A172 (cell line): ENCODE data around the gene MAGED2. TPM values are rescaled to one million over a fixed set of nuclear protein-coding genes. Genes with fewer than 3 reads are reported as not detected.
"Not testable (repeated sequence)": the region's sequence is repeated elsewhere in the genome, so short reads cannot be mapped to it uniquely, and the experiment has no call there.

ENCODE experiments used
- DNase-seq: peaks from one replicate; pipeline ENCODE4 v3.0.0-alpha.2; 2015; ENCODE audit warnings: low spot score
- total RNA-seq: library from RNA; depleted of rRNA; stranded (reverse); fragments of >200 nt; shearing (Covaris generic); gene quantifications from 2 replicates; pipeline ENCODE4 v1.2.3, GENCODE V29; 2014; rRNA removed

Gene MAGED2, protein sequence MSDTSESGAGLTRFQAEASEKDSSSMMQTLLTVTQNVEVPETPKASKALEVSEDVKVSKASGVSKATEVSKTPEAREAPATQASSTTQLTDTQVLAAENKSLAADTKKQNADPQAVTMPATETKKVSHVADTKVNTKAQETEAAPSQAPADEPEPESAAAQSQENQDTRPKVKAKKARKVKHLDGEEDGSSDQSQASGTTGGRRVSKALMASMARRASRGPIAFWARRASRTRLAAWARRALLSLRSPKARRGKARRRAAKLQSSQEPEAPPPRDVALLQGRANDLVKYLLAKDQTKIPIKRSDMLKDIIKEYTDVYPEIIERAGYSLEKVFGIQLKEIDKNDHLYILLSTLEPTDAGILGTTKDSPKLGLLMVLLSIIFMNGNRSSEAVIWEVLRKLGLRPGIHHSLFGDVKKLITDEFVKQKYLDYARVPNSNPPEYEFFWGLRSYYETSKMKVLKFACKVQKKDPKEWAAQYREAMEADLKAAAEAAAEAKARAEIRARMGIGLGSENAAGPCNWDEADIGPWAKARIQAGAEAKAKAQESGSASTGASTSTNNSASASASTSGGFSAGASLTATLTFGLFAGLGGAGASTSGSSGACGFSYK
- total RNA-seq: 130 and 139 TPM in 2 replicates

DNA sequence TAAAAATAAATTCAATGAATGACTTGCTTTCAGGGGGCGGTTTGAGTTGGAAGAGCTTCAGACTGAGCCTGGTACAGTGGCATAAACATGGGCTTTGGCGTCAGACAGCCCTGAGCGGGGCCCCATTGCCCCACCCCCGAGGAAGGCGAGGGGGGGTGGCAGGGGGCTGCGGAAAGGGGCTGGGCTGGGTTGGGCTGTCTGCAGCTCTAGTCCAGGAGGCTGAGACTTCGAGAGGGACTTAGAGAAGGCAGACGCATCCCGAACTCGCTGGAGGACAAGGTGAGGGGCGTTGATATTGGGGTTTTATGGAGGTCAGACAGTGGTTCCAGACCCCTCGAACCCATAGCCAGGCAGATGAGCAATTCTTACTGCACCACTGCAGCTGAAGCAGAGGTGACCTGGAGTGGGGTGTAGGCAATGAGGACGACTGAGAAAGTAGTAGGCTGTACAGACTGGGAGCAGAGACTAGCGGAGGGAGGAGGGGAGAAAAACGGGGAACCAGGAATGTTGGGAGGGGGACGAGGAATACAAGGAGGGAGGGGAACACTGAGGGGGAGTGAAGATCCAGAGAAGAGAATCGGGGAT lies at the start of gene MAGED2:
Gene MAGED2, plus strand, starts transcription at position 222 of the 585 bp plus-strand sequence. CDS start 1,587 bp downstream, outside the sequence.
- peak; percentile 1 for DNase-seq

DNA sequence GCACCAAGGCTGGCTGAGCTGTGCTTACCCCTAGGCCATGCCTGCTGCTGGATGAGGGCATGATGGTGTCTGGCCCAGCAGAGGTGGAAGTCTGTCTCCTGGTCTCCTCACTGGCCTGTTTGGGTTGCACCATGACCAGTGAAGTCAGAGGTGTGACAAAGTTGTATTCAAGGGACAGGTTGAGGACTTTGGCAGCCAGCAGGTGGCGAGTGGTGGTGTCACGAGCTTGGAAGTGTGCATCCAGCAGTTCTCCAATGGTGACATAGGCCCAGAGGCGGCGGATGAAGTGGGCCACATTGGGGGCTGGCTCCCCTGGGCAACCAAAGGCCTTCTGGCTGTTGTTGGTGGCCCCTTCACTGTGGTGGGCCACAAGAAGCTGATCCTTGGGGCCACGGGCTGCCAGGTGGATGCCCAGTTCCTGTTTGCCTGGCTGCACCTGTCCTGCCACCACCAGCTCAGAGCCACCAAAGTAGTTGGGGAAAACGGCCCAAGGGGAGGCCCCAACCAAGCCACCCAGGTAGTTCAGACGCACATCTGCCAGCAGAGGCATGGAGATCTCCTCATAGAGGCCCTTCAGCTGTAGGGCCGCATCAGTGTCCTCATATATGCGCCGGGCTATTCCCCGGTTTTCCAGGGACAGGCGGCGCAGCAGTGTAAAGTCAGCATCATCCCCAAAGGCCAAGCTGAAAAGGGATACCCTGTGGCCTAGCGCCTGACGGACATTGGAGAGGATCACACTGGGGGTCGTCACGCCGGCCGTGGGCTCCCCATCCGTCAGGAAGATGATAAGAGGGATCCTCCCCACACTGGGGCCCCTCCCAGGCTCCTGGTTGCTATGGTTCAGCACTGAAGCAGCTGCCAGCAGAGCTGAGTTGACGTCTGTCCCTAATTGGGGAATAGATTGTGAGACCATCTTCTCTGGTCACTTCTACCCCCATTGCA lies 49.2 kb upstream of the MAGED2 start:
- DNase-seq: no peak

DNA sequence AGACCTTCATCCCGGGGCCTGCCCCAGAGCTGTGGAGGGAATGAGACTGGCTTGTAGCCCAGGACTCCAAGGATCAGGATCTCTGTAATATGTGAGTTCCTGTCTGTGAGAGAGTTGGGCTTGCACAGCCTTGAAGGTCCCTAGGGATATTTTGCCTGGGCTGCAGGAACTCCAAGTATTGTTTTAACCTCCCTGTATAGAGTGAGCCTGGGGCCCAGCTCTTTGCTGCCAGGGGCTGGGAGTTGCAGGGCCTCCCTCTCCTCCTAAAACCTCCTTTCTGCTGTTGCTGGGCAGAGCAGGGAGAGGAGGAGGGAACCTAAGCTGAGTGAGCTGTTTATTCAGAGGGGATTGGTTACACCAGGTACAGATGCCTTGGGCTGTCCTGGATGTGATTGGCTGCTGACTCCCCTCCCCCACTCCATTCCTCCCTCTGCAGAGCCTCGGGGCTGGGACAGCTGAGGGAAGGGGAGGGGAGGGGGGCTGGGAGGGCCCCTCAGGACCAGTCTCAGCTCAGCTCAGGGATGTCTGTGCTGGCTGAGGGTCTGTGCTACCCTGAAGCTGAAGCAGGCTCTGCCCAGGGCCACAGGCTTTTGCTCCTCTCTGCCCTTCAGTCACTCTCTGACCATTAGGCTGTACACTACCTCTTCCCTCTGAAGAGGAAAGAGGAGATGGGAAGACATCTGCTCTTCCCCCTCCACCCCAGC lies 33.0 kb upstream of the MAGED2 start:
- not testable (repeated sequence) for DNase-seq

DNA sequence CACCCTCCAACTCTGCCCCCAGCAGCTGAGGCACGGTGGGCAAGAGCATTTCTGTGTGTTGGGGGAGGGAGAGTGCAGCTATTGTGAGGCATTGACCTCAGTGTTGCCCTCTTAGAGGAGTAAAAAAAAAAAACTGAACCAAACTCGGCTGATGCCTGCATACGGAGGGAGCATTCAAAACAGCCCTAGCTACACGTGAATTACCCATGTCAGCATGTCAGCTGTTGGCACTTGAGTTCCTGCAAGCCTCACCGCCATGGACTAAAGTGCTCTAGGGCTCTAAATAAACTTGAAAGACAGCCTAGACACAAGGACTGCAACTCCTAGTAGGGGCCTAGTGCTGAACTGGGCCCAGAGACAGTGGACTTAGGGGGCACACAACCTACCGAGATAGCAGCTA lies 31.5 kb upstream of the MAGED2 start:
- no peak for DNase-seq

- no peak for DNase-seq
Measured at GRCh38 chrX:54776987-54777672, 30.4 kb upstream of the MAGED2 start.

DNA sequence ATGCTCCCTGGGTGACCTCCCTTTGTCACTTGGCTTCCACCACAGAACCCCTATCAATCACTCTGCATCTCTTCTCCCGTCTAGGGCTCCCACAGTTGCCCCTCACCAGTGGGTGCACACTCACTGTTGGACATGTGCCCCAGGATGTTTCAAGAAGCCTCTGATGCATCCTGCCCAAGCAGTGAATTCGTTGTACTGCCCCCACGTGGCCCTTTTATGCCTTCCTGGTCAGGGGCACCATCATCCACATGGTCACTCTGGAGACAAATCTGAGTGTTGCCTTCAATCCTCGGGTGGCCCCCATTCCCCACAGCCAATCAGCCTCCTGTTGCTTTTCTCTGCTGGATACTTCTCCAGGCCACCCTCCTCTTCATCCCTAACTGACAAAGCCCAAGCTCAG lies 21.6 kb upstream of the MAGED2 start:
- no peak for DNase-seq

DNA sequence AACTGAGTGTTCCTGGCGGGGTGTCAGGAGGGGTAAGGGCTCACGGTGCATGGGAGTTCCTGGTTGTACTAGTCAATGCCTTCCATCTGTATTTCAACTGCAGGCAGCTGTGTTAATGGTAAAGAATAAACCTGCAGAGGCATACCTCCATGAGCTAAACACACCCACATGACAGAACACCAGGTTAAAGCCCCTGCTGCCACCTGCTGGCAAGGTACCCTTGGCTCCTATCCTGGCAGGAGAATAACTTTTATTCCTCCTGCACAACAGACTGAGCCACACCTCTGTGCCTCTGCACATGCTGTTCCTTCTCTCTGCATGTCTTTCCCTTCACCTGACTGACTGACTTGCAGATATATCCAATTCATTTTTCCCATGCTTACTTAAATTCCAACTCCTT lies 20.6 kb upstream of the MAGED2 start:
- DNase-seq: no peak

GRCh38 chrX:54788446-54788845 lies 19.1 kb upstream of the MAGED2 start:
- DNase-seq: no peak

DNA sequence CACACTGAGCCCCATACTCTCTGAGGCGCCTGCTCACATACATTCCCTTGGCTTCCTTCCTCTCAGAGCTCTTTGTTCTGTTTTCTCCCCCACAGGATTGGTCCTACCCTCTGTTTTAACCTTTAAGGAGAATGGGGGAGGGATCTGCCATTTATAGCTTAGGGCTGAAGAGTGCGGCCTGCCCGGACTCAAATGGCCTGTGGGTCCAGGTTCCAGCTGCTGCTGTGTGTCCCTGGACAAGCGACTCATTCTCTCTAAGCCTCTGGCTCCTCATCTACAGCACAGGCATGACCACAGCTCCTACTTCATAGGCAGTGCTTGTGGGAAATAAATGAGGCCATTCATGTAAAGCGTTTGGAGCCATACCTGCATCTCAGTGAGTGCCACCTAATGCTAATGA lies 18.1 kb upstream of the MAGED2 start:
- DNase-seq: not testable (repeated sequence)

- DNase-seq: no peak
Measured at GRCh38 chrX:54794028-54794427, 13.5 kb upstream of the MAGED2 start.

DNA sequence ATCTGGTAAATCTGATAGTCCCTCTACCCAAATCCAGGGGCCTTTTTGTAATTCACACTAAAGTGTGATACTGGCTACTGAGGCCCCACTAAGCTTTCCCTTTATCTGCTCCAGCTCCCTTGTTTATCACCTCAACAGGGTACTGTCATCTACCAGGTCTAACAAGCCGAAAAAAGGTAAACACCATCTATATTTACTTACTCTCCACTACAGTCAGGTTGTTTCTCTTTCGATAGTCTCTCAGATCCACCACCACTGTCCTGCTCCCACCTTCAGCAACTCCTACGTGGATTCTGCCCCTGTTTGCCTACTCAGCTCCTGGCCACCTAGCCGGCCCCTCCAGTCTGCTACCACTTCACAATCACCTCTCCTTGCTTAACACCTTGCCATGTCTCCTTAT lies 12.8 kb upstream of the MAGED2 start:
- DNase-seq: no peak

GRCh38 chrX:54798137-54798536 lies 9.4 kb upstream of the MAGED2 start, which contains the start of gene ITIH6:
Gene ITIH6 (minus strand): TSS chrX:54798255. CDS start chrX:54798210, 45 bp downstream.
- DNase-seq: no peak

DNA sequence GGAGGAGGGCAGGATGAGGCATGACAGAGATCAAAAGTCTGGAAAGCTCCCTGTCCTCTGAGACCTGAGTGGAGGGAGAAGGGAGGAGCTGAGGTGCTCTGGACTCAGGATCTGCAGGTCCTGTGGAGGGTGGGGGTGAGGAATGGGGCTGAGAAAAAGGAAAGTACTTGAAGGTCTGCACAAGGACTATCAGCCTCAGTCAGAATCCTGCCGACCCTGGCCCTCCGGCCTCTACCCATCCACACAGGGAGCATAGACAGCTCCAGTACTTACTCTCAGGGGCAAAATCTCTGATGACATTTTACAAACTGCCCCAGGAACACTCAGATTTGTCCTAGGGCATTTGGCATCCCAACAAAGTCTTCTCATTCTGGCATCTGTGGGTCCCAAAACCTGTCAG lies 8.5 kb upstream of the MAGED2 start:
- DNase-seq: no peak

- peak; percentile 31 for DNase-seq
Measured at GRCh38 chrX:54808109-54808604, 612 bp downstream of the MAGED2 start.

DNA sequence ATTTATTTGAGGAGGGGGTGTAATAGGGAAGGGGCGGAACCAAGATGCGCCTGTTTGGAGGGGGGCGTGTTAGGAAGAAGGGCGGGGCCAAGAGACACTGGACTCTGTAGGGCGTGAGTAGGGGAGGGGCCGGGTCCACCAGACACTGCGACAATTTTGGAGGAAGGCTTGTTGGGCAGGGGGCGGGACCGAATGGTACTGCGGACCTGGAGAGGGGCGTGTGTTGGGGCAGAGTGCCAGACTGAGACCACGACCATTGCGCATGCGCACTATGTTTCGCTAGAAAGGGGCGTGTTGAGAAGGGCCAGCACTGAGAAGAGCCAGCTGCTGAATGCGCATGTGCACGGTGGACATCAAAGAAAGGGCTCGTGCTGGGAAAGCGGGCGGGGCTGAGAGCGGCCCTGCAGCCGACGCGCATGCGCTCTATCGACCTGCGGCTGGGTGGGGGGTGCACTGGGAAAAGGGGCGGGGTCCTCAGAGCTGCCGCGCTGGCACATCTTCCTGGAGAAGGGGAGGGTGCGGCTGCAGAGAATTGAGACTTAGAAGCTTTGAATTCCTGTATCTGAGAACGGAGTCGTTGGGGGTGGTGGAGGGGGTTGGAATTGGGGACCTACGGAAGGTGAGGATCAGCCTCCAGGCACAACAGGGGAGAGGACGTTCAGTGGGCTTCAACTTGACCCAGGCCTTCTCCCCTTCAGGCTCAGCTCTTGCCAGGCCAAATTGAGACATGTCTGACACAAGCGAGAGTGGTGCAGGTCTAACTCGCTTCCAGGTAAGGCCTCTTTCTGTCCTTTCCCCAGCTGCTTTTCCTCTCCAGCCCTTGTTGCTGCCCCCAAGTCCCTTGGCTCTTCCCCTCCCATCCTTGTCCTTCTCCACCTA lies 1.3 kb downstream of the MAGED2 start:
- peak; percentile 93 for DNase-seq

DNA sequence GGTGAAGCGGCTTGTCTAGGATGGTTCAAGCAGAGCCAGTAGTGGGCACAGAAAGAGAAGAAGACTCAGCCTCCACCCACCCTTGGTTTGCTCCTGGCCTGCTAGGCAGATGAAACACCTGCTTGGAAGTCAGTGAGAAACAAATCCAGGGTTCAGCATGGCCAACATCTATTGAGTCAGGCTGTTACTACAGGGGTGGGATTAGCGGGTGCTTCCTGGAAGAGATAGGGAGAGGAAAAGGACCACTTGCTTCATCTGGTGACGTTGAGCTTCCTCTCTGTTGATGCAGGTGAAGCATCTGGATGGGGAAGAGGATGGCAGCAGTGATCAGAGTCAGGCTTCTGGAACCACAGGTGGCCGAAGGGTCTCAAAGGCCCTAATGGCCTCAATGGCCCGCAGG lies 3.0 kb downstream of the MAGED2 start:
- no peak for DNase-seq

GRCh38 chrX:54811301-54811885 lies 3.8 kb downstream of the MAGED2 start:
- no peak for DNase-seq

GRCh38 chrX:54812306-54812705 lies 4.8 kb downstream of the MAGED2 start:
- no peak for DNase-seq
